Measurements from ENCODE around the gene HBS1L.

- TF ChIP-seq YY1 (IDR thresholded peaks at IDR 0.05; ENCODE audit: insufficient read depth, insufficient read length) (no peak), ZNF274 (IDR thresholded peaks at IDR 0.05; ENCODE audit: low read depth, low read length) (no peak), SUZ12 (IDR thresholded peaks at IDR 0.05; ENCODE audit: extremely low read depth, insufficient read depth, insufficient read length) (no peak)
Measured at GRCh38 chr6:135038335-135038734, 16.3 kb downstream of the HBS1L start.
